ENCODE data around the gene ARHGAP6. TPM values are rescaled to one million over a fixed set of nuclear protein-coding genes. Genes with fewer than 3 reads are reported as not detected.

Gene ARHGAP6
- total and polyA plus RNA-seq, 9 of the 15 experiments (the other 6 are each of a cell fraction or from before 2014, with no cell fraction given), result 12.5 to 63.6 (median 41.8) TPM

DNA sequence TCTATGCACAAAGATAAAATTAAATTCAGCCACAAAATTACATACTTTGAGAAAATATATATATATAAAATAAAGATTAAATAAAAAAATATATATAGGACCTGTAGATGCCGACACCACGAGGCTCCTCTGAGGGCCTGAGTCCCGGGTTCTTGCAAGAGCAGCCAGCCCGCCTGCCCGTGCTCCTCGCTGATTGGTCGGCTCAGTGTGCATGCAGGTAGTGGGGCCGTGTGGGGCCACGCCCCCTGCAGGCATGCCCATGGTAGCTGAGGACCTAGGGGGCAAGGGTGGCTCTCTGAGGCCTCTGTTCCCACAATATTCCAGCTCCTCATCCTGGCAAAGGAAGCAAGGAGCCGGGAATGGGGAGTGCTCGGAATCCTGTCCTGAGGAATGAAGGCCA lies 453.0 kb downstream of the ARHGAP6 start:
- intact Hi-C loops (cut with micrococcal nuclease), result no loop called here
- H3K79me2 ChIP-seq (ENCODE audit: control insufficient read depth, insufficient read depth, low read length), result peaks cover 5% of the 10 kb centered on the region; the same call in 1 of the 3 replicates
- no peaks in the 10 kb centered on the region for H4K20me1 ChIP-seq (replicated peaks; ENCODE audit: control insufficient read depth, insufficient read depth, low read length)
- no TSS peak for BruUV-seq (replicated peaks)
- in situ Hi-C loops (cut with MboI), result no loop called here
- no peak for ATAC-seq
- FAIRE-seq, result no peak
- H3K4me2 ChIP-seq (ENCODE audit: insufficient read depth, low read length), result no peak overlapping the region
- H3K27ac ChIP-seq (ENCODE audit: extremely low read depth, low read depth, low read length), result no peak overlapping the region
- H3K4me1 ChIP-seq (replicated peaks in 1 of 2; ENCODE audit: control insufficient read depth in 2 of 2, insufficient read depth in 2 of 2, low read length in 2 of 2), result peaks cover 4 to 11% of the 10 kb centered on the region in 2 experiments
- DNase-seq (ENCODE audit: extremely low read depth in 1 of 4, low spot score in 3 of 4), result peak in 3 of 4 experiments; percentile 11 to 21 (median 12)
- CTCF ChIA-PET (ENCODE audit: low intra/inter-chr PET ratio), result no interaction called here
- POLR2A ChIA-PET, result no interaction called here
- H3K9me1 ChIP-seq (ENCODE audit: control insufficient read depth, insufficient read depth, low read length), result no peaks in the 10 kb centered on the region
- H2AFZ ChIP-seq (ENCODE audit: low read depth, low read length), result no peak overlapping the region
- peaks cover 5% of the 10 kb centered on the region; the same call in 2 of the 3 replicates for H3K36me3 ChIP-seq (ENCODE audit: control insufficient read depth, insufficient read depth, low read length)
- 83% methylated on average over 11 of the region's 11 CpGs for WGBS (ENCODE audit: insufficient coverage, low coverage, missing lambda C conversion rate)
- H3K4me3 ChIP-seq, result no peak overlapping the region
- TF ChIP-seq TCF7L2 (IDR thresholded peaks at IDR 0.05; ENCODE audit: low read depth, low read length) (no peak), SMC3 (conservative IDR thresholded peaks at IDR 0.05; ENCODE audit: insufficient read depth, low read depth, low read length) (no peak), ZNF778 (CRISPR knock-in tag; IDR thresholded peaks at IDR 0.05) (no peak), BHLHE40 (IDR thresholded peaks at IDR 0.05; ENCODE audit: low read length) (no peak), ZNF124 (CRISPR knock-in tag; IDR thresholded peaks at IDR 0.05) (no peak), HCFC1 (IDR thresholded peaks at IDR 0.05; ENCODE audit: low read depth, low read length) (no peak), NR2F6 (CRISPR knock-in tag; IDR thresholded peaks at IDR 0.05) (no peak)
- TF ChIP-seq, protein P1, sequence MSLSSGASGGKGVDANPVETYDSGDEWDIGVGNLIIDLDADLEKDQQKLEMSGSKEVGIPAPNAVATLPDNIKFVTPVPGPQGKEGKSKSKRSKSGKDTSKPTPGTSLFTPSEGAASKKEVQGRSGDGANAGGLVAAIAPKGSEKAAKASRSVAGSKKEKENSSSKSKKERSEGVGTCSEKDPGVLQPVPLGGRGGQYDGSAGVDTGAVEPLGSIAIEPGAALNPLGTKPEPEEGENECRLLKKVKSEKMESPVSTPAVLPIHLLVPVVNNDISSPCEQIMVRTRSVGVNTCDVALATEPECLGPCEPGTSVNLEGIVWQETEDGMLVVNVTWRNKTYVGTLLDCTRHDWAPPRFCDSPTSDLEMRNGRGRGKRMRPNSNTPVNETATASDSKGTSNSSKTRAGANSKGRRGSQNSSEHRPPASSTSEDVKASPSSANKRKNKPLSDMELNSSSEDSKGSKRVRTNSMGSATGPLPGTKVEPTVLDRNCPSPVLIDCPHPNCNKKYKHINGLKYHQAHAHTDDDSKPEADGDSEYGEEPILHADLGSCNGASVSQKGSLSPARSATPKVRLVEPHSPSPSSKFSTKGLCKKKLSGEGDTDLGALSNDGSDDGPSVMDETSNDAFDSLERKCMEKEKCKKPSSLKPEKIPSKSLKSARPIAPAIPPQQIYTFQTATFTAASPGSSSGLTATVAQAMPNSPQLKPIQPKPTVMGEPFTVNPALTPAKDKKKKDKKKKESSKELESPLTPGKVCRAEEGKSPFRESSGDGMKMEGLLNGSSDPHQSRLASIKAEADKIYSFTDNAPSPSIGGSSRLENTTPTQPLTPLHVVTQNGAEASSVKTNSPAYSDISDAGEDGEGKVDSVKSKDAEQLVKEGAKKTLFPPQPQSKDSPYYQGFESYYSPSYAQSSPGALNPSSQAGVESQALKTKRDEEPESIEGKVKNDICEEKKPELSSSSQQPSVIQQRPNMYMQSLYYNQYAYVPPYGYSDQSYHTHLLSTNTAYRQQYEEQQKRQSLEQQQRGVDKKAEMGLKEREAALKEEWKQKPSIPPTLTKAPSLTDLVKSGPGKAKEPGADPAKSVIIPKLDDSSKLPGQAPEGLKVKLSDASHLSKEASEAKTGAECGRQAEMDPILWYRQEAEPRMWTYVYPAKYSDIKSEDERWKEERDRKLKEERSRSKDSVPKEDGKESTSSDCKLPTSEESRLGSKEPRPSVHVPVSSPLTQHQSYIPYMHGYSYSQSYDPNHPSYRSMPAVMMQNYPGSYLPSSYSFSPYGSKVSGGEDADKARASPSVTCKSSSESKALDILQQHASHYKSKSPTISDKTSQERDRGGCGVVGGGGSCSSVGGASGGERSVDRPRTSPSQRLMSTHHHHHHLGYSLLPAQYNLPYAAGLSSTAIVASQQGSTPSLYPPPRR (CRISPR knock-in tag; IDR thresholded peaks at IDR 0.05; ENCODE audit: borderline replicate concordance), result no peak
- 0 out of 2 replicates have a peak, but pooled peaks cover 1% of the 10 kb centered on the region for H3K9me3 ChIP-seq (replicated peaks; ENCODE audit: control insufficient read depth, insufficient read depth, low read depth, low read length)
- no peak overlapping the region for H3K9ac ChIP-seq (ENCODE audit: insufficient read depth in 1 of 2, low read depth in 2 of 2, low read length in 2 of 2)
- H3K27me3 ChIP-seq (ENCODE audit: control insufficient read depth in 2 of 2, insufficient read depth in 2 of 2, low read length in 2 of 2), result no peaks in the 10 kb centered on the region
